Activated CD8-positive, alpha-beta memory T cell treated with anti-CD3 and anti-CD28 coated beads for 36 hours (primary cell): ENCODE data around the gene ADIG. TPM values are rescaled to one million over a fixed set of nuclear protein-coding genes. Genes with fewer than 3 reads are reported as not detected.
"Not testable (repeated sequence)": the region's sequence is repeated elsewhere in the genome, so short reads cannot be mapped to it uniquely, and the experiment has no call there.

ENCODE experiments used
- CTCF ChIA-PET: fragments of 350-600 bp; sonication (Branson Sonifier 250); formaldehyde crosslinking; loops from one replicate; lab custom pipeline; 2021; ENCODE audit warnings: antibody characterized with exemption; lab: Charles Lee
- POLR2A ChIA-PET: fragments of 350-600 bp; sonication (Branson Sonifier 250); formaldehyde crosslinking; loops from one replicate; lab custom pipeline; 2021; ENCODE audit warnings: antibody characterized with exemption; lab: Charles Lee
- total RNA-seq, 2 experiments: library from RNA; stranded (reverse); gene quantifications; one replicate each; pipeline ENCODE4 v1.2.3, GENCODE V29; 2021

The ADIG gene
- total RNA-seq, 2 experiments from 2014 or later = not detected

DNA sequence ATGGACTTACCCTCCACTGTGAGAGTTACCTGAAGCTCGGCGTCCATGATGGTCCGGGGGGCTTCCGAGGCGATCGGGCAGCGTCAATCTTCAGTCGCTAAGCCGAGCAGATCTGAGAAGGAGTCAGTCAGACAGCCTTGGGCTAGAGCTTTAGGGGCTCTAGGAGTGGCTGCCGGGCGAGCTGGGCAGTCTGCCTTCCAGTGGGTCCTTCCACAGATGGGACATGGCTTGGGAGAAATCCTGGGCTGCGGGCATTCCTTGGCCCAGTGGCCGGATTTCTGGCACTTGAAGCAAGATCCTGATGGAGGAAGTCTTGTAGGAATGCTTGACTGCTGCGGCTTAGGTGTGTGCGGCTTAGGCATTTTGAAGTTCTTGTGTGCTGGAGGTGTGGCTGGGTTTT, 14.9 kb downstream of the ADIG start:
- CTCF ChIA-PET, POLR2A ChIA-PET: not testable (repeated sequence)

DNA sequence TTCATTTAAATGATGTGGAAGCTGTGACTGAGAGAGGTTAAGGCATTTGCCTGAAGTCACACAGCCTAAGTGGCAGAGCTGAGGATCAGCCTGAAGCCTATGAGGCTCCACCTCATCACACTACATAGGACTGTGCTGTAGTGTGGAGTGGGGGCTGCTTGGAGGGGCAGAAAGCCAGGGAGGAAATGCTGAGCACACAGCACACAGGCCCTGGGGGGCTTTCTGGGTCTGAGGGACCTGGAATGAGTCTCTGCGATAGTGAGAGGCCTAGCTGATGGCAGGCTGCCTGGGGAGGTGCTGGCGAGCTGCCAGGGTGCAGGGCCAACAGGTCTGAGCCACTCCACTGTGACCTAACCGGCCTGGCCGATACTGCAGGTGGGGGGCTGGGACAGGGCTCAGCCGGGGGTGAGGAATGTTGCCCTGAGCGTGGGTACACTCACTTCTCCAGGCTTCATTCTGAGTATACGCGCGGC, 18.4 kb downstream of the ADIG start:
- ChIA-PET POLR2A (no interaction called here), CTCF (no interaction called here)

DNA sequence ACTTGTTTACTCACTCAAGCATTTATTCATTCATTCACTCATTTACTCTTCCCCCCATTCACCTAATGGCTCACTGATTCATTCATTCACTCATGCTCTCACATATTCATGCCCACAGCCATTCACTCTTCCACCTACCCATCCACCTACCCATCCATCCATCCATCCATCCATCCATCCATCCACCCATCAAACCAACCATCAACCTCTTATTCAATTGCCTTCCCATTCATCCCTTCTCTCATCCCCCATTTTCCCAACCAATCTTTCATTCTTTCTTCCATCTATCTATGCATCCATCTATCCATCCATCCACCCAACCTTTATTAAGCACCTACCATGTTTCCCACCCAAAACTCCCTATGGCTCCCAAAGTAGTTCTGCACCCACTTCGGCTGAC, 19.1 kb downstream of the ADIG start:
- POLR2A ChIA-PET = no interaction called here
- CTCF ChIA-PET = no interaction called here

DNA sequence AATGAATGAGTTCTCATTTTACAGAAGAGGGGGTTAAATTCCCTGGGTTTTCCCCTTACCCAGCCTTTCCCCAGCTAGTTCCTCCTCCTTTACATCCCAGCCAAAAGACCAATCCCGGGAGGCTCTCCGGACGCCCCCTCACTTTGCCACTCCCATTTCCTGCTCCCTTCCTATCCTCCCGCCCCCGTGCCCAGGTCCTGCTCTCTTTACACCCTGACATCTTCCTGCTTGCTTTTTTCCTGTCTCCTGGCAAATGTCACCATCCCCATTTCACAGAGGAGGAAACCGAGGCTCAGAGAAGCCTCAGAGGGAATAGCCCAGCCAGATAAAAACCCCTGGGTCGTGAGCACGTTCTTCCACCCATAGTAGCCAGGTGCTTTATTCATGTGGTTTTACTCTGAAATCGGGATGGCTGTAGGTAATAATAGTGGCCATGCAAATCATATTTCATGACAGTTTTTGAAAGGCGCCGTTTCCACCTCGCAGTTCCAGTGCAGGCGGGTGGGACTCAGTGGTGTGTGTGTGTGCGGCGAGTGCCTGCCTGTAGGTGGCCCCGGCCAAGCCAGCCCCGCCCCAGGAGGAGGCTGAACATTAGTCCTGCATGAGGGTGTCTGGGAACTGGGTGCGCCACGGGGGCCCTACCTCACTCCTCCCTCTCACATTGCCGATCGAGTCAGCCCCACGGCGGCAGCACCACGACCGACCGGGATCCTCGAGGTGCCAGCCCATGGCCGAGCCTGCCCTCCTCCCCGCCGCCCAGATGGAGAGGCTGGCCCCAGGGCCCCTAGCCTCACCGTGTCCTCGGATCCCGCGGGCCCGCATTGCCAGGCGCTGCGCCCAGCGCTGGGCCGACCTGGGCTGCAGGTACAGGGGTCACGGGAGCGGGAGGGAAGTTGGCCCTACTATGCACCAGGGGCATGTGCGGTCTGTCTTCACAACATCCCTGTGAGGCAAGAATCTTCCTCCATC, 20.5 kb downstream of the ADIG start, which contains the start of gene ARHGAP40:
ARHGAP40 (plus strand) TSS at position 594 of the 969 bp plus-strand sequence.
- ChIA-PET POLR2A (no interaction called here), CTCF (no interaction called here)

DNA sequence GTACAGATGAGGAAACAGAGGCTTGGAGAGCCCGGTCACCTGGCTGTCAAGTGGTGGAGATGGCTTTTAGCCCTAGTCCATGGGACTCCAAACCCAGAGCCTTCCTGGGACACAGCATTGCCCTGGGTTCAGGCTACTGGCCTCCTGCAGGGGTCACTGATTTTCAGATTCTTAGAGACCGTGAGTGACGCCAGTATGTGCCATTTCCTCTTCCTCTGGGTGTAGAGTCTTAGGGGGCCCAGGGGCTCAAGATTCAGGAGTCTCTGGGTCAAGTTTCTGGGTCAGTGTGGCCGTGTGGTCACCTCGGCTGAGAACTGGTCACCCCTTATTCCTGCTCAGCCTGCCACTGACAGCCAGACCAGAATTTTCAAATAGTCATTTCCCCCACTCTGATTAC, 21.2 kb downstream of the ADIG start:
- ChIA-PET CTCF (no interaction called here), POLR2A (no interaction called here)

DNA sequence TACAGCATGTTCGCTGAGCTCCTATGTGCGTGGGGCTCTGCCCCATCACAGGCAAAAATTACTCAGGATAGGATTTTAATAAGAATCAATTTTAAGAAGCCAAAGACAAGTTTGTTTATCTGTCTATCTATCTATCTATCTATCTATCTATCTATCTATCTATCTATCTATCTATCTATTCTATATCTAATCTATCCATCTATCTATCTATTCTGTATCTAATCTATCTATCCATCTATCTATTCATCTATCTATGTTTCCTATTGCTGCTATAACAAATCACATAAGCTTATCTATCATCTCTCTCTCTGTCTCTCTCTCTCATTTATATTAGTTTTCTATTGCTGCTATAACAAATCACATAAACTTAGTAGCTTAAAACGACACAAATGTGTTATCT, 22.3 kb downstream of the ADIG start:
- ChIA-PET POLR2A (no interaction called here), CTCF (no interaction called here)

DNA sequence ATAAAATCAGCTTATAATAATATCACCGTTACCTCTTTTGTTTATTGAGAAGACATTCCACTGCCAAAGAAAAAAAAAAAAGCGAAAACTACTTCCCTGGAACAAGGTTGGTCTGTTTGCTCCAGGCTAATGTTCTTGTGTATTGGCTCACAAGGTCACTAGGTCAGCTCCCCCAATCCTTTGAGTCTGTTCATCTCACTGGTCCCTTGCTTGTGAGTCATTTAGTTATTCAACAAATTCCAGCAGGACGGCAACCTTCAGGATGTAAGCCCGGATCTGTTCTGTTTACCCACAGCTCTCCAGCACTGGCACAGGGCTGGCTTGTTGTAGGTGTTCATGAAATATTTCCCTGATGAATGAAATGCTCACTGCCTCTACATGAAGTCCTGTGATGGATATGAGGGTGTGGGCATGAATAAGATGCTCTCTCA, 23.9 kb downstream of the ADIG start:
- CTCF ChIA-PET = no interaction called here
- POLR2A ChIA-PET = no interaction called here

DNA sequence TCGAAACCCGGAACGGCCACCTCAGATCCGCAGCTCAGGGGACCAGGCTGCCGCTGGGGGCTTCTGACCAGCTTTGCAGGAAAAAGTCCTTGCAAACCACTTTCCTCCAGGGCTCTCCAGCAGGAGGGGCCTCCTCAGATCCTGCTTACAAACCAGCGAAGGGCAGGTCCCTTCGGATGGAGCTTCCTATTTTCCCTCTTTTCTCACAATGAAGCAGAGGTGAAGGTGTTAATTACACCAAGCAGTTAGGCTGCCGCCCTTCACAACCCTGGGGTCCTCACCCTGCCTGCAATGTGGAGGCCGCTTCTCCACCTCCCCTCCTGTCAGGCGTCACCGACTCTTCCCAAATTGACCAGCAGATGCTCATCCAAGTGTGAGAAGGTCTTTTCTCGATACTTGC, 26.4 kb downstream of the ADIG start:
- ChIA-PET POLR2A (no interaction called here), CTCF (no interaction called here)

DNA sequence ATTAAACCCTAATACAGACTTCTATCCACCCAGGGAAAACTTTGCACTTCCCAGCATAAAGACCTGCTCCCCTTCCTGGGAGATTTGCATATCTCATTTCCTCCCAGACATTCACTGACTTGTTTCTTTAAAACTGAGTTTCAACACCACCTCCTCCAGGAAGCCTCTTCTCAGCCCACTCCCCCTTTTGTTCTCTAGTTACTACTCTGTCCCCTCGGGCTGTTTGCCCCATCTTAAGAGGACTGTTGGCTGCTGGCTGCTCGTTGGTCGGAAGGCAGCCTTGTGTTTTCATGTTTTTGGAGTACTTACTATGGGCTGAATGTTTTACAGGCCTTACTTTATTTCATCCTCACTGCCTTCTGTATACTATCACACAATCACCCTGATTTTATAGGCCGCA, 27.2 kb downstream of the ADIG start:
- ChIA-PET CTCF (no interaction called here), POLR2A (no interaction called here)

DNA sequence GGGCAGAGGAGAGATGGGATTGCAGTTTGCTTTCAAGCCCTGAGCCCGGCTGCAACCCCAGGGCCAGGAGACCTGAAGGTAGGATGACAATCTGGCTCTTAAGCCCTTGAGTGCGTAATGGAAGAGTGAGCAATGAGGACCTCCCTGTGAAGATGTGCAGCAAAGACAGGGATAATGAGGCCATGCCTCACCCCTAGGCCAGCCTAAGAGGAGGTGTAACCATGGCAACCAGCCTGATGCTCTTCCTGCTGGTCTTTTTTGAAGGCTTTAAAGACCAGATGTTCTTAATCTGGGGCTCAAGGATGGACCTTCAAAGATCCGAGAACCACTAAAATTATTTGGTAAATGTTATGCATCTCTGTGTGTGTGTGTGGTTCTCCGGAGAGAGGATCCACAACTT, 28.8 kb downstream of the ADIG start:
- ChIA-PET CTCF (no interaction called here), POLR2A (interaction anchor here (0.7 kb wide), 1 partner anchor 352 kb away, joined by 4 read pairs; the partner anchor contains the start of gene DHX35)

DNA sequence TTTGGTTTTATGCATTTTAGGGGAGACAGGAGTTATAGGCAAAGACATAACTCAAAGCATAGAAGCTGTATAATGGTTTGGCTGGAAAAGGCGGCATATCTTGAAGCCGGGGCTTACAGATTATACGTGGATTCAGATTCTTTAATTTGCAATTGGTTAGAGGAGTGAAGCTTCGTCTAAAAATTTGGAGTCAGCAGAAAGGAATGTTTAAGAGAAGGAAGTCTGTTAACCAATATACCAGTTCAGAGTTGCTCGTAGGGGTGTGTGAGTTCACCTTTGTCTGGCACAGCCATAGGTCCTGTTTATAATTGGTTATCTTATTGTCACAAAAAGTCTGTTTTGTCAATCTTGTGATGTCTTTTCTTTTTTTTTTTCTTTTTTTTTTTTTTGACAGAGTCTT, 29.5 kb downstream of the ADIG start:
- POLR2A ChIA-PET = interaction anchor here (0.7 kb wide), 1 partner anchor 352 kb away, joined by 4 read pairs; the partner anchor contains the start of gene DHX35
- CTCF ChIA-PET = no interaction called here

DNA sequence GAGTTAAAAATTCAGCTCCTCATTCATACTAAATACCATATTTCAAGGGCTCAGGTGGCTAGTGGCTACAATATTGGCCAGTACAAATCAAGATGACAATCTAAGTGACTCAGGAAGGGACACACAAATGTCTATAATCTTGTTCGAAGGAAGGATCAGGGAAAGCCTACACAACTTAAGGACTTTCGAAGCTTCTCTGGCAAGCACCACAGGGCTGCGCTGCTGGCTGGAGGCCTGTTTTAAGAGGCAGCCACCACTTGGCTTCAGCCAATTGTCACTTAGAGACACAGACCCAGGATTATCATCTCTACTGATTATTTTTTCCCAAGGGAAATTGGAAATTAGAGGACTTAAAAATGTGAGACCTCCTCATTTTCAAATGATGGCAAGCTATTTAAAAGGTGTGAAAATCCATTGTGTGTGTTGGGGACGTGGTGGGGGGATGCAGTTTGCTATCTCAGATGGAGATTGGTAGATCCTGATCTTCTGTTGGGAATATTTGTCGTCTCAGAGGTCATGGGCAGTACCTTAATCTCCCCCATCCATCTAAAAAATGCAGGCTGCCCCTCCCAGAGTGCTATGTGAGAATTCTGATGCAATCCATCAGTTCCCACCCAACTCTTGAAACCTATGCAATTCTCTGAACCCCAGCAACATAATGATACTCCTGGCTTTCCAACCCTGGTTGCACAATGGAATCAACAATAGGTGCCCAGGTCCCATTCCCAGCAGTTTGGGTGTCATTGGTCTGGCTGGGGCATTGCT, 31.9 kb downstream of the ADIG start:
- ChIA-PET CTCF (no interaction called here), POLR2A (no interaction called here)

DNA sequence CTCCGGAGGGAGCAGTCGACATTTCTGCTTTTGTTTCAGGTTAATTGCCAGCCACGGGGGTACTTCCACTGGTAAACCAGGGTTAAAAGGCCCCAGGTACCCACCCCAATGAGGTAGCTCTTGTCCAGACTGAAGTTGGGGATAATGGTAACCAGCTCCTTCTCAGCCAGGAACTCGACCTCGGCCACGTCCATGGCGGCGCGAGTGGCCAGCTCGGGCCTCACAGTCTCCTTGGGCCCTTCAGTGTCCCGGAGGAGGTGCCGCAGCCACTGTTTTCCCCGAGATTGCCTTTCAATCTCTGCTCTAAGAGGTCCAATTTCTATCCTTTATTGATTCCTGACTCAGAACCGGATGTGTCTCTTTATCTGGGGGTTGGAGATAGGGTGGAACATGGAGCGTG, 34.3 kb downstream of the ADIG start:
- ChIA-PET CTCF (no interaction called here), POLR2A (no interaction called here)

DNA sequence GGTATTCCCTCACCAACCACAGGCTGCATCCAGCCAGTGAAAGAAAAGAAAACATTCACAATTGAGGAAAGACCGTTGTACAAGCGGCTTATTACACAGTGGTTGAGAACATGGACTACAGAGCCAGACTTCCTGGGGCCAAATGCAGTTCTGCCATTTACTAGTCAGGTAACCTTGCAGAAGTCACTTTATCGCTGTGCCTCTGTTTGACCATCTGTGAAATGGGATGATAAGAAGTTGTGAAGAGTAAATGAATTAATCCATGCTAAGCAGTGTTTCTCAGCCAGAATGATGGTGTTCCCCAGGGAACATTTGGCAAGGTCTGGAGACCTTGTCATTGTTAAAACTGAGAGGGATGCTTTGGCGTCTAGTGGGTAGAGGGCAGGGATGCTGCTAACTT, 35.5 kb downstream of the ADIG start:
- CTCF ChIA-PET = no interaction called here
- POLR2A ChIA-PET = no interaction called here

DNA sequence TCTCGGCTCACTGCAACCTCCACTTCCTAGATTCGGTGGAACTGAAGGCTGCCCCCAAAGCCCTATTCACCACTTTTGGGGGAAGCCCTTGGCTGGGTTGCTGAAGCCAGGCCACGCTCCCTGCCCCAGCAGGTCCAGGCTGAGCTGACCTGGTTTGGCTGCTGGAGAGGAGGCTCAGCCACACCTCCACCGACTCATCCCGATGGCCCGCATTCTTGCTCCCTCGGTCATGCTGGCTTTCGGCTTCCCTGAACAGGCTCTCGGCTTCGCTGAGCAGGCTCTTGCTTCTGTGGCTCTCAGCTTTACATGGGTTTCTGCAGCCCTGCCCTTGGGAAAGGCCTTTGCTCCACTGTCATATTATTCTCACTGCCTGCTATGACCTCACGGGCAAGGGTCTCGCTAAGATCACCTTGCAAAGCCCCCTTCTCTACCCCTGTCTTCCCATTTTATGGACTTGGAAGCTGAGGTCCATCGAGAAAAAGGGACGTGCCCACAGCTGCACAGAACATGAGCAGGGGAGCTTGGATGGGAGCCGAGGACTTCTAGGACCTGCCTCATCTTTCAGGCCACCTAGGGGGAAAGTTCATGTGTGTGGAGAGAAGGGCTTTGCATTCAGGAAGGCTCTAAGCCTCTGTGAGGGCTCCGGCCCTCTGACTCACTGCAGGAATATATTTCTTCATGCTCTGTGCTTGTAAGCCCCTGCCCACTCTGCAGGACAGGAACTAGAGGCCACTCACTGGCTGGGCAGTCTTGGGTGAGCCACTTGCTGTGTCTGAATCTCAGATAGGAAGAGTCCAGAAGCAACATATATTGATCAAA, 36.2 kb downstream of the ADIG start:
- ChIA-PET POLR2A (no interaction called here), CTCF (no interaction called here)

DNA sequence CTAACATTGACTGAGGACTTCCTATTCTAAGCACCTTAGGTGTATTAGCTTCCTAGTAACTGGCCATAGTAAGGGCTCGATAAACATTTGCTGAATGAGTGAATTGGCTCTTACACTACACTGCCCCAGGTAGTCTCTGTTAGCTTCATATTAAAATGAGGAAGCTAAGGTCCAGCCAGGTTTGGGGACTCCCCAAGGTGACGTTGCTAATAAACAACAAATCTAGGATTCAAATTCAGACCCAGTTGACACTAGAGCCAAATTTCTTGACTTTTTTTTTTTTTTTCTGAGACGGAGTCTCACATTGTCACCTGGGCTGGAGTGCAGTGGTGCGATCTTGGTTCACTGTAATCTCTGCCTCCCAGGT, 36.8 kb downstream of the ADIG start:
- POLR2A ChIA-PET = no interaction called here
- CTCF ChIA-PET = no interaction called here

DNA sequence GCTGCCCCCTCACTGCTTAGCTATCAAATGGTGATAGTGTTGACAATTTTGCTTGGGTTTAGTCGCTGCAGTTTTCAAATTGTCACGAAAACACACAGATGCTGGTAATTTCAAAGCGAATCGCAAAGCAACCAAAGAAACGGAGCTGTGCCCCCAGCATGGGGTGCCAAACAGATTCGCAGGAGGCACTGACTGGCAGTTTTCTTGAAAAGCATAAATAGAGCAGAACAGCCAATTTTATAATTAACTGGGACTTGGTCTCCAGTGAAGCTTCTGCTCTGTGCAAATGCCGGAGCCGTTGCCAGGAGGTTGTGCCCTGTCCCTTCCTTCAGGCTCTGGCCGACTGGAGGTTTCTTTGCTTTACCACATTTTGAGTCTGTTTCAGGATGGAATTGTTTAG, 39.4 kb downstream of the ADIG start:
- ChIA-PET POLR2A (no interaction called here), CTCF (no interaction called here)

DNA sequence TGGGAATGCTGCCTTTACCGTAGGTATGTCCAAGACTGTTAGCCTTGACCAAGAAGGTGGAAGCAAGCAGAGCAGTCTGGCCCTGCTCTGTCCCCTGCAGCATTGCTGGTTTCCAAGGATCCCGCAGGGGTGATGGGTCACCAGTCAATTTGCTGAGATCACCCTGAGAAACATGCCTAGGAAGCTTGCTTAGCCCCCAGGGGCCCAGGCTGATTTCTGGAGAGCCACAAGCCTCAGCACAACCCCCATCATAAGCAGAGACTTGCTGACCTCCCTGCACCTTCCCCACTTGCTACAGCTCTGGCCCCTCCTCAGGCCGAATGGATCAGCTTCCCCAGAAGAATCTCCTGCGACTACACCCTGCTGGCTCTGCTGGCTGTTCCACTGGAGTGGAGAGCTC, 42.1 kb downstream of the ADIG start:
- POLR2A ChIA-PET = no interaction called here
- CTCF ChIA-PET = no interaction called here

DNA sequence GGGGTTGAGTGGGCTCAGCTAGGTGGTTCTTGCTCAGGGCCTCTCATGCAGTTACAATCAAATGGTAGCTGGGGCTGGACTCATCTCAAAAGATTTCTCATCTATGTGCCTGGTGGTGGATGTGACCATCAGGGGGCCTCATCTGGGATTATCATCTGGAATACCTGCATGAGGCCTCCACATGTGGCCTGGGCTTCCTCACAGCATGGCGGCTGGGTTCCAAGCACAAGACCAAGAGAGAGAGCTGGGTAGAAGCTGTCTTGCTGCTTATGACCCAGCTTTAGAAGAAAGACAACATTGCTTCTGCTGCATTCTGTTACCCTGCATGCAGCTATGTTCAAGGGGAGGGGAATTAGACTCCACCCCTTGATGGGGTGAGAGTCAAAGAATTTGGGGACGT, 43.1 kb downstream of the ADIG start:
- CTCF ChIA-PET = no interaction called here
- POLR2A ChIA-PET = no interaction called here

DNA sequence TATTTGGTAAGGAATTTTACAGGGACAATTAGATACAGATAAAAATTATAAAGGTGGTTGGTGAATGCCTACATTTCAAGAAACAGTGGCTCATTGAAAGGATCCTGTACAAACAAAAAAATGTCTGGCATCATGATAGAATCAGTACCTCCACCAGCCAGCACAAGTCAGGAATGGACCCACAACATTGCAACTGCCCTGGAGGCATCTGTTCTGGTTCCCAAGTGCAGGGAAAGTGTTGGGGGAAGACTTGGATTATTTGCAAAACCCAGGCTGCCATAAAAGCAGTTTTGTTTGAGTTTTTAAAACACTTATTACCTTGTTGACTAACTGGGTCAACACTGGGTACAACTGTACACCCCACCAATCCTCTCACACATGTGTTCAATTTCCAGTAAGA, 44.9 kb downstream of the ADIG start:
- ChIA-PET POLR2A (no interaction called here), CTCF (no interaction called here)
